Endodermal cell (in vitro differentiated cells): Measurements from ENCODE around the gene RUBCNL. TPM values are rescaled to one million over a fixed set of nuclear protein-coding genes. Genes with fewer than 3 reads are reported as not detected.

Experiments used
- DNase-seq: peaks from one replicate; pipeline ENCODE4 v3.0.0-alpha.2; 2017
- H3K27ac ChIP-seq: 2 replicates; pipeline ENCODE4 v1.5.1; 2013; ENCODE audit warnings: mild to moderate bottlenecking, low read depth, low read length, moderate library complexity
- H3K27me3 ChIP-seq: 2 replicates; pipeline ENCODE4 v1.6.1; 2013; ENCODE audit warnings: mild to moderate bottlenecking, low read length, moderate library complexity; ENCODE audit not compliant: insufficient read depth, control insufficient read depth, poor library complexity, severe bottlenecking
- H3K36me3 ChIP-seq: 2 replicates; pipeline ENCODE4 v1.7.0; 2013; ENCODE audit warnings: mild to moderate bottlenecking, low read length, moderate library complexity; ENCODE audit not compliant: control insufficient read depth, insufficient read depth
- H3K4me1 ChIP-seq: one replicate; pipeline ENCODE4 v1.7.0; 2013; ENCODE audit warnings: low read length; ENCODE audit not compliant: control insufficient read depth, insufficient read depth
- H3K4me3 ChIP-seq: 2 replicates; pipeline ENCODE4 v1.5.1; 2013; ENCODE audit warnings: mild to moderate bottlenecking, low read length, moderate library complexity
- H3K9ac ChIP-seq: 2 replicates; pipeline ENCODE4 v1.6.1; 2013; ENCODE audit warnings: mild to moderate bottlenecking, low read length, moderate library complexity; ENCODE audit not compliant: poor library complexity, severe bottlenecking; ENCODE audit errors: extremely low read depth
- H3K9me3 ChIP-seq: 2 replicates; pipeline ENCODE4 v1.6.1; 2013; ENCODE audit warnings: mild to moderate bottlenecking, low read length, moderate library complexity; ENCODE audit not compliant: control insufficient read depth
- H3K27ac Mint-ChIP-seq: 2 replicates; pipeline ENCODE4 v1.8.0; 2020; ENCODE audit warnings: mixed read lengths
- H3K27me3 Mint-ChIP-seq: 2 replicates; pipeline ENCODE4 v1.8.0; 2021; ENCODE audit warnings: mild to moderate bottlenecking, mixed read lengths; ENCODE audit not compliant: insufficient read depth
- H3K36me3 Mint-ChIP-seq: 2 replicates; pipeline ENCODE4 v1.8.0; 2020; ENCODE audit warnings: low read depth, mixed read lengths
- H3K4me1 Mint-ChIP-seq: 2 replicates; pipeline ENCODE4 v1.8.0; 2020; ENCODE audit warnings: mixed read lengths
- H3K4me3 Mint-ChIP-seq: 2 replicates; pipeline ENCODE4 v1.8.0; 2020; ENCODE audit warnings: mild to moderate bottlenecking, moderate library complexity, mixed read lengths
- H3K9me3 Mint-ChIP-seq: 2 replicates; pipeline ENCODE4 v1.8.0; 2020; ENCODE audit warnings: mild to moderate bottlenecking, mixed read lengths
- CTCF ChIP-seq: fragments of 200-600 bp; sonication (generic); conservative IDR thresholded peaks from 2 replicates; pipeline ENCODE4 v1.5.0; 2021; ENCODE audit warnings: antibody characterized with exemption, mild to moderate bottlenecking
- WGBS, 2 experiments: methylation state at CpG; one replicate each; pipeline versions ENCODE4 v1.1.5 to v1.1.7; 2013; ENCODE audit warnings: missing lambda C conversion rate in 2 of 2, mixed read lengths in 1 of 2; ENCODE audit not compliant: insufficient coverage in 1 of 2, insufficient read length in 1 of 2; 5-methylcytosine and 5-hydroxymethylcytosine counted together
- total RNA-seq, 2 donors: library from RNA; stranded (reverse); fragmentation: NEBNext Ultra II Directional in 1 of 2; extraction: Animal tissue kit (Norgen Biotek cat#: 25700) in 1 of 2; gene quantifications; 2 replicates in 1 of 2; 3 replicates in 1 of 2; pipeline ENCODE4 v1.2.1, GENCODE V29; 2021

RUBCNL gene
- total RNA-seq, 2 donors from 2014 or later, result 3.1 to 3.6 TPM

- H3K27ac ChIP-seq, result no peak overlapping the region
- H3K27ac Mint-ChIP-seq, result no peak overlapping the region
- H3K36me3 ChIP-seq, result no peaks in the 10 kb centered on the region
- TF ChIP-seq CTCF, result no peak
- no peak overlapping the region for H3K9ac ChIP-seq
- peak; percentile 8 for DNase-seq
- no peak overlapping the region for H3K4me3 Mint-ChIP-seq
- no peaks in the 10 kb centered on the region for H3K9me3 Mint-ChIP-seq
- no peaks in the 10 kb centered on the region for H3K27me3 Mint-ChIP-seq
- no peaks in the 10 kb centered on the region for H3K27me3 ChIP-seq
- 88 to 94% methylated on average over 9 to 11 of the region's 11 CpGs for WGBS, 2 experiments
- H3K9me3 ChIP-seq, result no peaks in the 10 kb centered on the region
- no peak overlapping the region for H3K4me3 ChIP-seq
- peaks cover 7% of the 10 kb centered on the region for H3K36me3 Mint-ChIP-seq
- no peaks in the 10 kb centered on the region for H3K4me1 ChIP-seq
- no peaks in the 10 kb centered on the region for H3K4me1 Mint-ChIP-seq
Measured at GRCh38 chr13:46355901-46356590, 31.0 kb downstream of the RUBCNL start.

- H3K4me1 ChIP-seq, result no peaks in the 10 kb centered on the region
- no peaks in the 10 kb centered on the region for H3K27me3 ChIP-seq
- no peak overlapping the region for H3K27ac ChIP-seq
- H3K9ac ChIP-seq, result no peak overlapping the region
- H3K36me3 ChIP-seq, result no peaks in the 10 kb centered on the region
- no peaks in the 10 kb centered on the region for H3K9me3 ChIP-seq
- WGBS, 2 experiments, result 85 to 88% methylated on average over 3 to 5 of the region's 5 CpGs
- no peak for TF ChIP-seq CTCF
- H3K4me3 ChIP-seq, result no peak overlapping the region
- Mint-ChIP-seq H3K27ac (no peak overlapping the region), H3K27me3 (no peaks in the 10 kb centered on the region), H3K4me1 (no peaks in the 10 kb centered on the region), H3K9me3 (no peaks in the 10 kb centered on the region), H3K36me3 (peaks cover 7% of the 10 kb centered on the region), H3K4me3 (no peak overlapping the region)
- DNase-seq, result peak; percentile 13
Measured at GRCh38 chr13:46355088-46355468, 32.0 kb downstream of the RUBCNL start.

GRCh38 chr13:46354156-46355087 is 32.6 kb downstream of the RUBCNL start:
- no peak for DNase-seq
- Mint-ChIP-seq H3K4me1 (no peaks in the 10 kb centered on the region), H3K9me3 (no peaks in the 10 kb centered on the region), H3K4me3 (no peak overlapping the region), H3K27ac (no peak overlapping the region), H3K36me3 (peaks cover 7% of the 10 kb centered on the region), H3K27me3 (no peaks in the 10 kb centered on the region)
- H3K36me3 ChIP-seq, result no peaks in the 10 kb centered on the region
- no peak overlapping the region for H3K4me3 ChIP-seq
- 93 to 96% methylated on average over 9 of the region's 9 CpGs for WGBS, 2 experiments
- H3K9ac ChIP-seq, result no peak overlapping the region
- H3K4me1 ChIP-seq, result no peaks in the 10 kb centered on the region
- no peaks in the 10 kb centered on the region for H3K9me3 ChIP-seq
- H3K27me3 ChIP-seq, result no peaks in the 10 kb centered on the region
- TF ChIP-seq CTCF, result no peak
- H3K27ac ChIP-seq, result no peak overlapping the region
